ENCODE measurements around the gene UQCC2.

DNA sequence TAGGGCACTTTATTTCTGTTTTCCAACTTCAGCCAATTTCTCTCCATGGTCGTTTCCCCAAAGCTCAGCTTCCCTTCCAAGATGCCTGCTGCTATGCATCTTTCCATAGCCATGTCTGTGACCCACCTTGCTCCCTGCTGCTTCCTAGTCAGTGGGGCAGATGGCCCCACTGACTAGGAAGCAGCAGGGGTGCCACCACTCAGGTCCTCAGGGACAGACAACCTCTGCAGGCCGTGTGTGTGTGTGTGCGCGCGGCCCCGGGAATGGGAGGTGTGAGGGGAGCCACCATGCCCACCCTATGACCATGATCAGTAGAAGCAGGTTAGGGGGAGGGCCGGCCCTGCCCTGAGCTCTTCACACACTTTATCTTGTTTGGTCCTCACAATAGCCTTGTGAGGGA lies 37.9 kb upstream of the UQCC2 start:
- TF ChIP-seq, protein P1, sequence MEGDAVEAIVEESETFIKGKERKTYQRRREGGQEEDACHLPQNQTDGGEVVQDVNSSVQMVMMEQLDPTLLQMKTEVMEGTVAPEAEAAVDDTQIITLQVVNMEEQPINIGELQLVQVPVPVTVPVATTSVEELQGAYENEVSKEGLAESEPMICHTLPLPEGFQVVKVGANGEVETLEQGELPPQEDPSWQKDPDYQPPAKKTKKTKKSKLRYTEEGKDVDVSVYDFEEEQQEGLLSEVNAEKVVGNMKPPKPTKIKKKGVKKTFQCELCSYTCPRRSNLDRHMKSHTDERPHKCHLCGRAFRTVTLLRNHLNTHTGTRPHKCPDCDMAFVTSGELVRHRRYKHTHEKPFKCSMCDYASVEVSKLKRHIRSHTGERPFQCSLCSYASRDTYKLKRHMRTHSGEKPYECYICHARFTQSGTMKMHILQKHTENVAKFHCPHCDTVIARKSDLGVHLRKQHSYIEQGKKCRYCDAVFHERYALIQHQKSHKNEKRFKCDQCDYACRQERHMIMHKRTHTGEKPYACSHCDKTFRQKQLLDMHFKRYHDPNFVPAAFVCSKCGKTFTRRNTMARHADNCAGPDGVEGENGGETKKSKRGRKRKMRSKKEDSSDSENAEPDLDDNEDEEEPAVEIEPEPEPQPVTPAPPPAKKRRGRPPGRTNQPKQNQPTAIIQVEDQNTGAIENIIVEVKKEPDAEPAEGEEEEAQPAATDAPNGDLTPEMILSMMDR (IDR thresholded peaks at IDR 0.05; ENCODE audit: low read length), result no peak
- TF ChIP-seq EZH2 (IDR thresholded peaks at IDR 0.05; ENCODE audit: borderline replicate concordance, low read length), result no peak
